Left lobe of liver (tissue), 2 donors: ENCODE results near the gene TNFSF4. TPM values are rescaled to one million over a fixed set of nuclear protein-coding genes. Genes with fewer than 3 reads are reported as not detected.
"Not testable (repeated sequence)": the region's sequence is repeated elsewhere in the genome, so short reads cannot be mapped to it uniquely, and the experiment has no call there.

ENCODE experiments used
- ATAC-seq: fragments of 200-7000 bp; cut with Tn5 transposase; one replicate; pipeline ENCODE4 v1.9.1; 2020; ENCODE audit warnings: mild to moderate bottlenecking, moderate library complexity
- DNase-seq: peaks from one replicate; pipeline ENCODE4 v3.0.0-alpha.2; 2020; ENCODE audit warnings: low spot score
- total RNA-seq: library from RNA; stranded (reverse); gene quantifications from one replicate; pipeline ENCODE4 v1.2.1, GENCODE V29; 2021
- donor health status: DM: no; HTN: no; CAD: no; lungs with moderate emphysema.
- donor health status: DM: no; HTN: yes; CAD: no.

Gene TNFSF4
- 0.58 TPM for total RNA-seq

- DNase-seq, result no peak
- ATAC-seq, result no peak
Observed at GRCh38 chr1:173206816-173207568, at the start of gene TNFSF4. TNFSF4 (minus strand) TSS chr1:173207331; CDS start chr1:173207176, 155 bp downstream.

GRCh38 chr1:173255214-173255813 is 48.2 kb upstream of the TNFSF4 start:
- ATAC-seq, result peak; percentile 68
- no peak for DNase-seq

- no peak for DNase-seq
- no peak for ATAC-seq
Observed at GRCh38 chr1:173253046-173253445, 45.9 kb upstream of the TNFSF4 start.

- DNase-seq (no peak), ATAC-seq (no peak)
Observed at GRCh38 chr1:173249349-173249748, 42.2 kb upstream of the TNFSF4 start.

GRCh38 chr1:173248247-173248940 is 41.3 kb upstream of the TNFSF4 start:
- DNase-seq (no peak), ATAC-seq (no peak)

GRCh38 chr1:173245892-173246291 is 38.8 kb upstream of the TNFSF4 start:
- ATAC-seq, result no peak
- no peak for DNase-seq

- no peak for ATAC-seq
- DNase-seq, result no peak
Observed at GRCh38 chr1:173243300-173243699, 36.2 kb upstream of the TNFSF4 start.

- no peak for DNase-seq
- ATAC-seq, result no peak
Observed at GRCh38 chr1:173241528-173242347, 34.6 kb upstream of the TNFSF4 start.

GRCh38 chr1:173240609-173241008 is 33.5 kb upstream of the TNFSF4 start:
- DNase-seq, result no peak
- ATAC-seq, result no peak

GRCh38 chr1:173239058-173239457 is 31.9 kb upstream of the TNFSF4 start:
- ATAC-seq (no peak), DNase-seq (no peak)

- no peak for ATAC-seq
- no peak for DNase-seq
Observed at GRCh38 chr1:173234899-173235298, 27.8 kb upstream of the TNFSF4 start.

- ATAC-seq, DNase-seq: not testable (repeated sequence)
Observed at GRCh38 chr1:173234434-173234833, 27.3 kb upstream of the TNFSF4 start.

GRCh38 chr1:173229031-173229430 is 21.9 kb upstream of the TNFSF4 start:
- DNase-seq, ATAC-seq: not testable (repeated sequence)

GRCh38 chr1:173224949-173225348 is 17.8 kb upstream of the TNFSF4 start:
- ATAC-seq, result no peak

GRCh38 chr1:173224280-173224892 is 17.3 kb upstream of the TNFSF4 start:
- DNase-seq, result no peak
- ATAC-seq, result no peak

More at GRCh38 chr1:173224949-173225348, 17.8 kb upstream of the TNFSF4 start:
- DNase-seq, result no peak

- ATAC-seq (no peak), DNase-seq (no peak)
Observed at GRCh38 chr1:173223031-173223380, 15.9 kb upstream of the TNFSF4 start.

- ATAC-seq, result no peak
- no peak for DNase-seq
Observed at GRCh38 chr1:173222149-173223030, 15.3 kb upstream of the TNFSF4 start.

GRCh38 chr1:173220157-173220556 is 13.0 kb upstream of the TNFSF4 start:
- ATAC-seq (no peak), DNase-seq (no peak)

GRCh38 chr1:173213665-173214064 is 6.5 kb upstream of the TNFSF4 start:
- no peak for ATAC-seq
- no peak for DNase-seq
